ENCODE measurements around the gene ACE2. TPM values are rescaled to one million over a fixed set of nuclear protein-coding genes. Genes with fewer than 3 reads are reported as not detected.
A peak's percentile ranks its signal among the peaks of the same experiment; 100 is the strongest.

The ACE2 gene
- total RNA-seq, 1 donor from 2014 or later, result not detected

- H3K4me1 Mint-ChIP-seq (ENCODE audit: low read depth), result no peaks in the 10 kb centered on the region
- no peak for TF ChIP-seq CTCF (IDR thresholded peaks at IDR 0.05)
- no peaks in the 10 kb centered on the region for H3K36me3 Mint-ChIP-seq (ENCODE audit: low read depth)
- DNase-seq (ENCODE audit: low spot score), result no peak
- H3K4me3 Mint-ChIP-seq (ENCODE audit: unreplicated experiment), result no peak overlapping the region
- H3K9me3 Mint-ChIP-seq (ENCODE audit: low read depth), result no peaks in the 10 kb centered on the region
- peaks cover 34% of the 10 kb centered on the region for H3K27me3 Mint-ChIP-seq (ENCODE audit: low read depth)
- H3K27ac Mint-ChIP-seq (ENCODE audit: unreplicated experiment), result no peak overlapping the region
Observed at GRCh38 chrX:15567267-15567666, 33.5 kb downstream of the ACE2 start.

DNA sequence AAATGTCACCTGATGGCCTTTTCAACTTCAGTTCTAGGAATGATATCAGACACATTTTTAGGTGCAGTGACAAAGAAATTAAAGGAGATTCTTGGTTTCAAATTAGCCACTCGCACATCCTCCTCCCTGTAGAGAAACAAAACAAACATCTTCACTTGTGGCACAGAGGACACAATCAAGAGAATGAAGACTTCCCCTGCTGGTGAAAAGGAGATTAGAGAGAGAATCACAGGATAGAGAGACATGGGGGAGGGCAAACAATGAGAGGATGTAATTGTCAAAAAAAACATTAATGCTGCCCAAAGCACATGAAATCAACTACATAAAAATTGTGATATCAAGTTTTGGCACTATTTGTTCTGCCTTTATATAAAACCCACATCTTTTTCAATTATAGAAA, 34.5 kb downstream of the ACE2 start:
- no peak for TF ChIP-seq CTCF (IDR thresholded peaks at IDR 0.05)
- Mint-ChIP-seq H3K9me3 (ENCODE audit: low read depth) (no peaks in the 10 kb centered on the region), H3K27ac (ENCODE audit: unreplicated experiment) (no peak overlapping the region), H3K27me3 (ENCODE audit: low read depth) (peaks cover 40% of the 10 kb centered on the region), H3K4me1 (ENCODE audit: low read depth) (no peaks in the 10 kb centered on the region), H3K4me3 (ENCODE audit: unreplicated experiment) (no peak overlapping the region), H3K36me3 (ENCODE audit: low read depth) (no peaks in the 10 kb centered on the region)
- no peak for DNase-seq (ENCODE audit: low spot score)

DNA sequence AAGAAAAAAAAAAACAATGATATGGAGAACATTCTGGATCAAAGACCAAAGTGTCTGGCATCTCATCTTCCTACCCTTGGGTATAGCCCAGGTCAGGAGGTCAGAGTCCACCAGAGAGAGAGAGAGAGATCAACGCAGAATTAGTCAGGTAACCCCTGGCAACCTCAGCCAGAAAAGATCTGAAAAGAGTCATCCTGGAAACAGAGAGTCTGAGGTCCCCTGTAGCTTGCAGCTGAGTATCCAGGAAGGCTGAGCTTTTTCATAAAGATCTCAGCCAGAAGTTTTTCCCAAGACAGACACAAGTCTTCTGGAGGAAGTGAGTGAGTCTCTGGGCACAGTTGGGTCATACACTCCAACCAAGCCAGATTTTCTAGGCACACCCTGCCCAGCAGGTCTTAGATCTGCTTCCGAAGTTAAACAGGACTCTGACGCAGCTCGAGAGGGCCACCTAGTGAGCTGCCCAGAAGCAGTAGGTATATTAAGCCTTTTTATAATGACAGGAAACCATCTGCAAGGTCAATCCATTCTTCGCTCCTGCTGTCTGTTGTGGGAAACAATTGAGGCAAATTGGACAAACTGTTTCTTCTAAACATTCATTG, 35.7 kb downstream of the ACE2 start:
- Mint-ChIP-seq H3K27me3 (ENCODE audit: low read depth) (peaks cover 34% of the 10 kb centered on the region), H3K27ac (ENCODE audit: unreplicated experiment) (no peak overlapping the region), H3K4me1 (ENCODE audit: low read depth) (no peaks in the 10 kb centered on the region), H3K9me3 (ENCODE audit: low read depth) (no peaks in the 10 kb centered on the region), H3K36me3 (ENCODE audit: low read depth) (no peaks in the 10 kb centered on the region), H3K4me3 (ENCODE audit: unreplicated experiment) (no peak overlapping the region)
- TF ChIP-seq CTCF (IDR thresholded peaks at IDR 0.05), result peak; percentile 83
- DNase-seq (ENCODE audit: low spot score), result no peak

- Mint-ChIP-seq H3K27ac (ENCODE audit: unreplicated experiment) (no peak overlapping the region), H3K36me3 (ENCODE audit: low read depth) (no peaks in the 10 kb centered on the region), H3K4me3 (ENCODE audit: unreplicated experiment) (no peak overlapping the region), H3K27me3 (ENCODE audit: low read depth) (peaks cover 23% of the 10 kb centered on the region), H3K9me3 (ENCODE audit: low read depth) (no peaks in the 10 kb centered on the region), H3K4me1 (ENCODE audit: low read depth) (no peaks in the 10 kb centered on the region)
- no peak for TF ChIP-seq CTCF (IDR thresholded peaks at IDR 0.05)
- no peak for DNase-seq (ENCODE audit: low spot score)
Observed at GRCh38 chrX:15563056-15563455, 37.7 kb downstream of the ACE2 start.

GRCh38 chrX:15560924-15561323, 39.8 kb downstream of the ACE2 start:
- no peak overlapping the region for H3K4me3 Mint-ChIP-seq (ENCODE audit: unreplicated experiment)
- H3K4me1 Mint-ChIP-seq (ENCODE audit: low read depth), result no peaks in the 10 kb centered on the region
- H3K27ac Mint-ChIP-seq (ENCODE audit: unreplicated experiment), result no peak overlapping the region
- H3K9me3 Mint-ChIP-seq (ENCODE audit: low read depth), result no peaks in the 10 kb centered on the region
- no peaks in the 10 kb centered on the region for H3K36me3 Mint-ChIP-seq (ENCODE audit: low read depth)
- H3K27me3 Mint-ChIP-seq (ENCODE audit: low read depth), result peaks cover 16% of the 10 kb centered on the region
- no peak for DNase-seq (ENCODE audit: low spot score)
- TF ChIP-seq CTCF (IDR thresholded peaks at IDR 0.05), result no peak

Data from chondrocyte (in vitro differentiated cells).